Stimulated activated CD4-positive, alpha-beta T cell treated with anti-CD3 and anti-CD28 coated beads, TNF-alpha, amount 100 ng/mL, for 48 hours (primary cell): Measurements from ENCODE around the gene CD79B.

Experiments used
- DNase-seq, 3 donors: peaks; one replicate each; pipeline ENCODE4 v3.0.0-alpha.2; 2020; ENCODE audit warnings: low read depth in 3 of 3

CD79B gene

GRCh38 chr17:63954402-63955063 lies 22.4 kb upstream of the CD79B start:
- DNase-seq, result no peak

DNA sequence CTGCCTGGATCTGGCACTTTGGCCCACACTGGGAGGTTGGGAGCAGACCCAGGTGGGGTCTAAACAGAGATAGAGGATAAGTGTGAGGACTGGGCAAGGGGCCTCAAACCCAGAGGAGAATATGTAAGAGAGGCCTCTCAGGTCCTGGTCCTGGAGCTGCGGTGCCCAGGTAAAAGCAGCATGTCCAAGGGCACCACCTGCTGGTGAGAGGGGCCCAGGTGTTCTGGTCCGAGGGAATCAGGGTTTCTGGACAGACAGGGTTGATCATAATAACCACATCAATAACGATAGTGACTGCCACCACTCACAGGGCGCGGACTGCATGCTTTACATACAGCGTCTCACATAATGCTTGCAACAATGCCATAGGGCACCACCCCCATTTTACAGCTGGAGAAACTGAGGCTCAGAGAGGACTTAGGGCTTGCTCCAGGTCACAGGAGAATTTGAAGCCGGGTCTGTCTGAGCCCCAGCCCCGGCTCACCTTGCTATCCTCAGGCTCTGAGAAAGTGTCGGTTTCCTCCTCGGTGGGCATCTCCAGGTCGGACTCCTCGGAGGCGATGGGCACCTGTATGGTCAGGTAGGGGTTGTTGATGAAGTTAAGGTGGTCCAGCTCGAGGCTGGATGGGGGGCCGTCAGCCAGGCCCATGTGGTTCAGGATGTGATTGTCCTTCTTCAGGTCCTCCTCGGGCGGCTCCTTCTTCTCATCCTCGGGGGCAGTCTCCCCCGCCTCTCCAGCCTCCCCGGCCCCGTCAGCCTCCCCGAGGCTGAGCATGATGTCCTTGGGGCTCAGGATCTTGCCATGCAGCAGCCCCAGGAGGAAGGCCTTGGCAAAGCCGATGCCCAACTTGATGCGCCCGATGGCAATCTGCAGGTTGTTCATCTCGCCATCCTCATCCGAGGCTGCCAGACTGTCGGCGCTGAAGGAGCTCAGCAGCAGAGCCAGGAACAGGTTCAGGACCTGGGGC lies 19.1 kb upstream of the CD79B start:
- peak in 1 of 3 donors; percentile 14 for DNase-seq

- no peak for DNase-seq
These were observed 17.6 kb upstream of the CD79B start for GRCh38 chr17:63949576-63950250.

GRCh38 chr17:63948521-63948920 lies 16.4 kb upstream of the CD79B start:
- no peak for DNase-seq

GRCh38 chr17:63947711-63948330 lies 15.7 kb upstream of the CD79B start:
- no peak for DNase-seq

DNA sequence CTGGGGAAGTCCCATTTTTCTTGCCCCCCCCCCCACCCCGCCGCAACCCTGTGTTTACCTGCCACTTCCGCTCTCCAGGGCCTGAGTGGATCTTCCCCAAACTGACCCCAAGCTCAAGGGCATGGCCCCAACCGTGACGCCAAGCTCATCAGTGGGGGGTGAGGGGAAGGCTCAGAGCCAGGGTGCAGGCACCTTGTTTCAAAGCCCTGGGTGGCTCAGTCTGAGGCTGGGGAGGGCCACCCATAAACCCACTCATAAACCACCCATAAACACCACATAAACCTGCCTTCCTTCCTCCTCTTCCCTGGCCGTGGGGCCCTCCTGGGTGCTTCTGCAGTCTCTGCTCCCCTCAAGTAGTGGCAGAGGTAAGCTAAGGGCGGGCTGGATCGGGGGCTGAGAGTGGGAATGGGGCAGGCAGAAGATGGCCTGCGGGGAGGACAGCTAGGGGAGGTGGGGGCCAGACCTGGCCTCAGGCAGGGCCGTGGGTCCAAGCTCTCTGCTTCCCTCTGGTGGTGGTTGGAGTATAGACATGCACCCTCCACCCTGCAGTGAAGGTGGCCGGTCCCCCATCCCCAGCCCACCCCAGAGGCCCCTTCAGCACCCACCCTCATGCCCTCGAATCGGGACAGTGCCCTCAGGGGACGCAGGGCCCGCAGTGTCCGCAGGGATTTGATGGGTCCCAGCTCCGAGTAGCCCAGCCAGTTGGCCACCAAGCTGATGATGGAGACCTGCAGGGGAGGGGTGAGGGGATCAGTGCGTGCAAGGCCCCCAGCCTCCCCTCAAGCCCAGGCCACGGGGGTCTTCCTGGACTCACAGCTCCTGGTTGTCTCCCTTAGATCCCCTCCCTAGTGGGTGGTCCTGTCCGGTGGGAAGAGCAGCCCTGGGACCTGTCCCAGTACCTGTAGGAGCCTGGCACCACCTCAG lies 14.6 kb upstream of the CD79B start:
- peak in 2 of 3 donors; percentile 46 to 79 for DNase-seq

- DNase-seq, result no peak
These were observed 13.8 kb upstream of the CD79B start for GRCh38 chr17:63945784-63946439.

GRCh38 chr17:63944736-63945499 lies 12.8 kb upstream of the CD79B start:
- no peak for DNase-seq

DNA sequence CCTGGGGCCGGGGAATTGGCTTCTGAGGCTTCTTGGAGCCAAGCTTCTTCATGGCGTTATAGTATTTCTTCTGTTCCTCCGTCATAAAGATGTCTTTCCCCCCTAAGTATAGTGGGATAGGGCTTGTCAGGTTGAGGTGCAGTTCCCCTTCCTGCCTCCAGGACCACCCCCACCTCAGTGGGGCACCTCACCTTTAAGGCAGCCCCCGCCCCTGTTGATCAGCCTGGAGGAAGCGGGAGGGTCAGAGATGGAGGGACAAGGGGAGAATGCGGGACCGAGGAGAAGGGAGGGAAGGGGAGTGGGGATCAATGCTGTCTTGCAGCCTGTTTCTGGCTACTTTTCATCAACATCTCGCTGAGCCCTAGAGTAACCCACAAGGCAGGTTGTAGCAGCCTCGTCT lies 11.6 kb upstream of the CD79B start:
- no peak for DNase-seq

DNA sequence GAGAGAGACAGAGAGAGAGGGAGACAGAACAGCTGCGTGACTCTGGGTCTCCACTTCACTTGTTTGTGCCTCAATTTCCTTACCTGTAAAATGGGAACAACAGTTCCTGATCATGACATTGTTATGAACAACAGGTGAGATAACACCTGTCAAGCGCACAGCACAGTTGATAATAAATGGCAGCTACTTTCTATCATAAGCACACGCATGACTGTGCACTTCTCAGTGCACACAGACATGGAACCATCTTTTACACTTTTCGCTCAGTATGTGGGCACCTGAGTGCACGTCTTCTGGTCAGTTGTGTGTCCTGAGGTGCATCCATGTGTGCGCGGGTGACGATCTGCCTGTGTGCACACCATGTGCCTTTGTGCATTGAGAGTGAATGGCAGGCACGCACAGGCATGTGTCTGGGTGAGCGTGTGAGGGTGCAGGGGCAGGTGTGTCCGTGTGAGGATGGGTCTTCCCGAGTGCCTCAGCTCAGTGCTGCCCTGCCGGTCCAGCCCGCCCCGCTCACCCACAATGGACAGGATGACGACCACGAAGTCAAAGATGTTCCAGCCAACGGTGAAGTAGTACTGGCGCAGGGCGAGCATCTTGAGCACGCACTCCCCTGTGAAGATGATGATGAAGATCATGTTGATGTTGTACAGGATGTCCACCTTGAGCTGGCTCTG lies 10.3 kb upstream of the CD79B start:
- no peak for DNase-seq

GRCh38 chr17:63941751-63942150 lies 9.6 kb upstream of the CD79B start:
- DNase-seq, result no peak

- no peak for DNase-seq
These were observed 9.0 kb upstream of the CD79B start for GRCh38 chr17:63941162-63941561.

GRCh38 chr17:63940584-63940983 lies 8.5 kb upstream of the CD79B start:
- DNase-seq, result no peak

- DNase-seq, result no peak
These were observed 7.8 kb upstream of the CD79B start for GRCh38 chr17:63939884-63940283.

DNA sequence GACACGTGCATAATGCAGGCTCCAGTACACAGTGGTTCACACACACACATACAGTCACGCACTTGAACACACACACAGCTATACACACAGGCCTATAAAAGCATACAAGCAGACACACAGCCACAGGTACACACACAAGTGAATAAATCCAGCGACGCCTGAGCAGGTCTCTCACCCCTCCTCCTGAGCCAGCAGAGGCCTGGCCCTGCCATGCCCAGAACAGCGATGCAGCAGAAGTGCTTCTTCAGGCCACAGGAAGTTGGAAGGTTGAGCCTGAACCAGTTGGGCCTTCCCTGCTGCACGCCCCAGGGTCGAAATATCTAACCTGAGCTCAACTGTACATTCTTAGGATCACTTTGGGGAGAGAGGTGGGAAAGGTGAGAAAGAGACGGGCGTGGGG lies 7.3 kb upstream of the CD79B start:
- no peak for DNase-seq

DNA sequence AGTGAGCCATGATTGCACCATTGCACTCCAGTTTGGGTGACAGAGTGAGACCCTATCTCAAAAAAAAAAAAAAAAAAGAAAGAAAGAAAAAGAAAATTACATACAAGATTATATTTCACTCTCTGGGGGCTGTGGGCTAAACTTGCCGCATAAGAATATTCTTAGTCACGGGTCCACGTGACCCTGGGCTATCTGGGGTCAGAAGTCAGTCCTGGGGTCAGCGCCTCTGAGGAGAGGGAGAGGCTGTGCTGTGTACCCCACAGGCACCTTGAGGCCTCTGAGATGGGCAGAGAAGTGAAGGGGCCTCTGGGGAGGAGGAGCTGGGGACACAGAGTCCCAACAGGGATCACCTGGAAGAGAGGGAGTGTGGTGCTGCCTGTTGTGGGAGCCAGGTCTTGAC lies 5.8 kb upstream of the CD79B start:
- no peak for DNase-seq

GRCh38 chr17:63937319-63937718 lies 5.2 kb upstream of the CD79B start:
- DNase-seq, result no peak

- no peak for DNase-seq
These were observed 2.3 kb upstream of the CD79B start for GRCh38 chr17:63934183-63935112.
